HAP-1 (cell line): ENCODE measurements around the gene PRR9.
"Not testable (repeated sequence)": the region's sequence is repeated elsewhere in the genome, so short reads cannot be mapped to it uniquely, and the experiment has no call there.

ENCODE experiments used
- DNase-seq, 2 experiments: peaks; one replicate each; pipeline ENCODE4 v3.0.0-alpha.2; 2016 to 2020; ENCODE audit warnings: low spot score in 2 of 2
- H3K27me3 ChIP-seq: fragments of 250-450 bp; sonication (Bioruptor Pico); 2 replicates; pipeline ENCODE4 v1.5.1; 2020; ENCODE audit warnings: low read depth, mild to moderate bottlenecking, moderate library complexity
- H3K36me3 ChIP-seq: fragments of 250-450 bp; sonication (Bioruptor Pico); replicated peaks from 2 replicates; pipeline ENCODE4 v1.5.1; 2020; ENCODE audit warnings: mild to moderate bottlenecking
- H3K4me1 ChIP-seq: fragments of 250-450 bp; sonication (Bioruptor Pico); 2 replicates; pipeline ENCODE4 v1.5.1; 2020; ENCODE audit warnings: mild to moderate bottlenecking
- H3K4me3 ChIP-seq: fragments of 250-450 bp; sonication (Bioruptor Pico); 2 replicates; pipeline ENCODE4 v1.5.1; 2020; ENCODE audit warnings: mild to moderate bottlenecking, moderate library complexity
- H3K9me3 ChIP-seq: fragments of 250-450 bp; sonication (Bioruptor Pico); 2 replicates; pipeline ENCODE4 v1.5.1; 2020; ENCODE audit warnings: mild to moderate bottlenecking, moderate library complexity
- in situ Hi-C: fragments of 300-500 bp; cut with MboI; formaldehyde crosslinking; loops from 3 replicates; pipeline ENCODE4 v1.14.3; 2020; ENCODE audit warnings: low sequenced_read_pairs, inconsistent platforms, mixed read lengths

The PRR9 gene

GRCh38 chr1:153217212-153217611, at the start of gene PRR9:
PRR9 (plus strand) TSS chr1:153217584; CDS start chr1:153218145, 561 bp downstream.
- in situ Hi-C loops, result no loop called here
- Histone ChIP-seq H3K36me3 (no peaks in the 10 kb centered on the region), H3K4me3 (no peak within 1 kb of the TSS), H3K27me3 (no peaks in the 10 kb centered on the region), H3K4me1 (no peaks in the 10 kb centered on the region), H3K9me3 (no peaks in the 10 kb centered on the region)
- DNase-seq, result no peak

GRCh38 chr1:153168686-153169085, 48.7 kb upstream of the PRR9 start:
- Histone ChIP-seq H3K36me3 (no peaks in the 10 kb centered on the region), H3K9me3 (no peaks in the 10 kb centered on the region), H3K27me3 (no peaks in the 10 kb centered on the region), H3K4me3 (no peak overlapping the region), H3K4me1 (no peaks in the 10 kb centered on the region)
- DNase-seq, result no peak
- in situ Hi-C loops, result no loop called here

- H3K4me1 ChIP-seq, result no peaks in the 10 kb centered on the region
- no peaks in the 10 kb centered on the region for H3K36me3 ChIP-seq
- no peak overlapping the region for H3K4me3 ChIP-seq
- in situ Hi-C loops, result no loop called here
- H3K9me3 ChIP-seq, result no peaks in the 10 kb centered on the region
- DNase-seq, result no peak
- H3K27me3 ChIP-seq, result no peaks in the 10 kb centered on the region; the same call in 1 of the 2 replicates
These were observed 42.8 kb upstream of the PRR9 start for GRCh38 chr1:153174624-153175023.

- Histone ChIP-seq H3K4me3 (no peak overlapping the region), H3K36me3 (no peaks in the 10 kb centered on the region), H3K9me3 (no peaks in the 10 kb centered on the region), H3K4me1 (no peaks in the 10 kb centered on the region), H3K27me3 (no peaks in the 10 kb centered on the region; the same call in 1 of the 2 replicates)
- no peak for DNase-seq
- in situ Hi-C loops, result no loop called here
These were observed 38.5 kb upstream of the PRR9 start for GRCh38 chr1:153178922-153179321.

GRCh38 chr1:153180556-153180955, 36.8 kb upstream of the PRR9 start:
- Histone ChIP-seq H3K4me3 (no peak overlapping the region), H3K9me3 (no peaks in the 10 kb centered on the region), H3K4me1 (no peaks in the 10 kb centered on the region), H3K27me3 (no peaks in the 10 kb centered on the region), H3K36me3 (no peaks in the 10 kb centered on the region)
- DNase-seq, result no peak
- in situ Hi-C loops, result no loop called here

- H3K4me1 ChIP-seq, H3K27me3 ChIP-seq, DNase-seq, H3K36me3 ChIP-seq, H3K4me3 ChIP-seq, H3K9me3 ChIP-seq, in situ Hi-C loops: not testable (repeated sequence)
These were observed 29.1 kb upstream of the PRR9 start for GRCh38 chr1:153188301-153188700.

GRCh38 chr1:153190373-153190772, 27.0 kb upstream of the PRR9 start:
- no peaks in the 10 kb centered on the region for H3K27me3 ChIP-seq
- in situ Hi-C loops, result no loop called here

GRCh38 chr1:153192697-153193096, 24.7 kb upstream of the PRR9 start:
- H3K4me1 ChIP-seq, result no peaks in the 10 kb centered on the region
- no peak overlapping the region for H3K4me3 ChIP-seq
- H3K36me3 ChIP-seq, result no peaks in the 10 kb centered on the region
- in situ Hi-C loops, result no loop called here
- no peaks in the 10 kb centered on the region for H3K27me3 ChIP-seq
- H3K9me3 ChIP-seq, result no peaks in the 10 kb centered on the region
- DNase-seq, result peak in 1 of 2 experiments; percentile 18

More at GRCh38 chr1:153190373-153190772, 27.0 kb upstream of the PRR9 start:
- no peak overlapping the region for H3K4me3 ChIP-seq
- H3K4me1 ChIP-seq, result no peaks in the 10 kb centered on the region
- DNase-seq, result no peak
- H3K9me3 ChIP-seq, result no peaks in the 10 kb centered on the region
- no peaks in the 10 kb centered on the region for H3K36me3 ChIP-seq

GRCh38 chr1:153194331-153195050, 22.9 kb upstream of the PRR9 start:
- Histone ChIP-seq H3K36me3 (no peaks in the 10 kb centered on the region), H3K9me3 (no peaks in the 10 kb centered on the region), H3K4me1 (no peaks in the 10 kb centered on the region), H3K27me3 (no peaks in the 10 kb centered on the region; the same call in 1 of the 2 replicates), H3K4me3 (no peak overlapping the region)
- in situ Hi-C loops, result no loop called here
- no peak for DNase-seq

- DNase-seq, result no peak
- H3K27me3 ChIP-seq, result peaks cover 3% of the 10 kb centered on the region; the same call in 1 of the 2 replicates
- no peak overlapping the region for H3K4me3 ChIP-seq
- H3K4me1 ChIP-seq, result no peaks in the 10 kb centered on the region
- in situ Hi-C loops, result no loop called here
- H3K9me3 ChIP-seq, result no peaks in the 10 kb centered on the region
- no peaks in the 10 kb centered on the region for H3K36me3 ChIP-seq
These were observed 22.2 kb upstream of the PRR9 start for GRCh38 chr1:153195216-153195615.

- Histone ChIP-seq H3K36me3 (no peaks in the 10 kb centered on the region), H3K4me1 (no peaks in the 10 kb centered on the region), H3K9me3 (no peaks in the 10 kb centered on the region), H3K27me3 (peaks cover 6% of the 10 kb centered on the region; the same call in 1 of the 2 replicates), H3K4me3 (no peak overlapping the region)
- in situ Hi-C loops, result no loop called here
- DNase-seq, result no peak
These were observed 15.4 kb upstream of the PRR9 start for GRCh38 chr1:153202006-153202405.

GRCh38 chr1:153203130-153203529, 14.3 kb upstream of the PRR9 start, which contains the start of gene LELP1:
LELP1 (plus strand) TSS chr1:153203430; CDS start chr1:153204708, 1,278 bp downstream.
- no peak for DNase-seq
- no peaks in the 10 kb centered on the region for H3K4me1 ChIP-seq
- no peaks in the 10 kb centered on the region for H3K36me3 ChIP-seq
- H3K27me3 ChIP-seq, result peaks cover 6% of the 10 kb centered on the region; the same call in 1 of the 2 replicates
- H3K4me3 ChIP-seq, result no peak within 1 kb of the TSS
- in situ Hi-C loops, result no loop called here
- H3K9me3 ChIP-seq, result no peaks in the 10 kb centered on the region

GRCh38 chr1:153206631-153207030, 10.8 kb upstream of the PRR9 start:
- DNase-seq, result no peak
- Histone ChIP-seq H3K9me3 (no peaks in the 10 kb centered on the region), H3K36me3 (no peaks in the 10 kb centered on the region), H3K27me3 (0 out of 2 replicates have a peak, but pooled peaks cover 5% of the 10 kb centered on the region), H3K4me3 (no peak overlapping the region), H3K4me1 (no peaks in the 10 kb centered on the region)
- in situ Hi-C loops, result no loop called here

GRCh38 chr1:153210206-153210605, 7.2 kb upstream of the PRR9 start:
- Histone ChIP-seq H3K4me1 (no peaks in the 10 kb centered on the region), H3K9me3 (no peaks in the 10 kb centered on the region), H3K4me3 (no peak overlapping the region), H3K36me3 (no peaks in the 10 kb centered on the region), H3K27me3 (0 out of 2 replicates have a peak, but pooled peaks cover 5% of the 10 kb centered on the region)
- no peak for DNase-seq
- in situ Hi-C loops, result no loop called here
